Measurements from ENCODE around the gene SPOCK2. TPM values are rescaled to one million over a fixed set of nuclear protein-coding genes. Genes with fewer than 3 reads are reported as not detected.

The SPOCK2 gene
- total RNA-seq, 1 donor from 2014 or later, result 3.2 TPM

DNA sequence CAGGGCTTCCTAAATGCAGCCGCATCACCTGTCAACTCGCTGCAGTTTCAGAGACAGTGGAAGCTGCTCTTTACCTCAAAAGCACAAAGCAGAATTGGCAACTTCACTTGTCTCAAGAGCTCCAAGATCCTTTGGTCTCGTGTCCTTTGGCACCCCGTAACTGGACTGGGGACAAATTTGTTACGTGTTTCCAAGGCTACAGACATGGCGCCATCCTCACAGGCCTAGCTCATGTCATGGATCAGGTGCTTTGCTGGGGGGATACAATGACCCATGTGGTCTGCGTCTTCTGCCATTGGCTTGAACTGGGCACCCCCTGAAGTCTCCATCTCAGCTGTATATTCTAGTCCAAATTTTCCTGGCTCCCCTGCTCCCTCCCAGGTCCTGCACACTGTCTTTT lies 75.6 kb downstream of the SPOCK2 start:
- Mint-ChIP-seq H3K9me3 (no peaks in the 10 kb centered on the region), H3K4me1 (peaks cover 54% of the 10 kb centered on the region), H3K36me3 (peaks cover 9% of the 10 kb centered on the region), H3K27ac (peak overlapping the region; percentile 62), H3K27me3 (ENCODE audit: insufficient read depth, low read depth) (peaks cover 3% of the 10 kb centered on the region), H3K4me3 (peak overlapping the region; percentile 11)
- no peak overlapping the region for H2AFZ ChIP-seq (replicated peaks)
- no peak for DNase-seq (ENCODE audit: low spot score)
- H3K36me3 ChIP-seq, result no peaks in the 10 kb centered on the region
- no peaks in the 10 kb centered on the region for H3K9me3 ChIP-seq (ENCODE audit: low read depth)
- no peaks in the 10 kb centered on the region for H3K27me3 ChIP-seq
- no peaks in the 10 kb centered on the region for H3K79me2 ChIP-seq (ENCODE audit: low read depth)
- H3K4me1 ChIP-seq, result peaks cover 27% of the 10 kb centered on the region
- no peak overlapping the region for H3K27ac ChIP-seq
- no peaks in the 10 kb centered on the region for H3F3A ChIP-seq (ENCODE audit: low read depth)
- H3K4me3 ChIP-seq, result no peak overlapping the region
- no peak overlapping the region for H3K9ac ChIP-seq
- H3K4me2 ChIP-seq, result no peak overlapping the region
- no peaks in the 10 kb centered on the region for H4K20me1 ChIP-seq (ENCODE audit: low read depth)
- no peak for TF ChIP-seq EZH2 (IDR thresholded peaks at IDR 0.05)
- no peak for TF ChIP-seq EZH2phosphoT487 (IDR thresholded peaks at IDR 0.05)
- TF ChIP-seq, protein P1, sequence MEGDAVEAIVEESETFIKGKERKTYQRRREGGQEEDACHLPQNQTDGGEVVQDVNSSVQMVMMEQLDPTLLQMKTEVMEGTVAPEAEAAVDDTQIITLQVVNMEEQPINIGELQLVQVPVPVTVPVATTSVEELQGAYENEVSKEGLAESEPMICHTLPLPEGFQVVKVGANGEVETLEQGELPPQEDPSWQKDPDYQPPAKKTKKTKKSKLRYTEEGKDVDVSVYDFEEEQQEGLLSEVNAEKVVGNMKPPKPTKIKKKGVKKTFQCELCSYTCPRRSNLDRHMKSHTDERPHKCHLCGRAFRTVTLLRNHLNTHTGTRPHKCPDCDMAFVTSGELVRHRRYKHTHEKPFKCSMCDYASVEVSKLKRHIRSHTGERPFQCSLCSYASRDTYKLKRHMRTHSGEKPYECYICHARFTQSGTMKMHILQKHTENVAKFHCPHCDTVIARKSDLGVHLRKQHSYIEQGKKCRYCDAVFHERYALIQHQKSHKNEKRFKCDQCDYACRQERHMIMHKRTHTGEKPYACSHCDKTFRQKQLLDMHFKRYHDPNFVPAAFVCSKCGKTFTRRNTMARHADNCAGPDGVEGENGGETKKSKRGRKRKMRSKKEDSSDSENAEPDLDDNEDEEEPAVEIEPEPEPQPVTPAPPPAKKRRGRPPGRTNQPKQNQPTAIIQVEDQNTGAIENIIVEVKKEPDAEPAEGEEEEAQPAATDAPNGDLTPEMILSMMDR (IDR thresholded peaks at IDR 0.05), result no peak

GRCh38 chr10:72011976-72012512 lies 76.3 kb downstream of the SPOCK2 start:
- no peaks in the 10 kb centered on the region for H3K79me2 ChIP-seq (ENCODE audit: low read depth)
- H3K27ac ChIP-seq, result no peak overlapping the region
- no peaks in the 10 kb centered on the region for H3F3A ChIP-seq (ENCODE audit: low read depth)
- no peak overlapping the region for H3K9ac ChIP-seq
- H3K4me1 ChIP-seq, result peaks cover 23% of the 10 kb centered on the region
- Mint-ChIP-seq H3K4me3 (no peak overlapping the region), H3K27ac (peak overlapping the region; percentile 62), H3K36me3 (peaks cover 9% of the 10 kb centered on the region), H3K9me3 (no peaks in the 10 kb centered on the region), H3K27me3 (ENCODE audit: insufficient read depth, low read depth) (peaks cover 3% of the 10 kb centered on the region), H3K4me1 (peaks cover 50% of the 10 kb centered on the region)
- H3K27me3 ChIP-seq, result no peaks in the 10 kb centered on the region
- H3K9me3 ChIP-seq (ENCODE audit: low read depth), result no peaks in the 10 kb centered on the region
- TF ChIP-seq EZH2phosphoT487 (IDR thresholded peaks at IDR 0.05), result no peak
- TF ChIP-seq EZH2 (IDR thresholded peaks at IDR 0.05), result no peak
- TF ChIP-seq, protein P1 (IDR thresholded peaks at IDR 0.05), result no peak
- no peaks in the 10 kb centered on the region for H3K36me3 ChIP-seq
- H3K4me2 ChIP-seq, result no peak overlapping the region
- H2AFZ ChIP-seq (replicated peaks), result no peak overlapping the region
- no peaks in the 10 kb centered on the region for H4K20me1 ChIP-seq (ENCODE audit: low read depth)
- DNase-seq (ENCODE audit: low spot score), result no peak
- H3K4me3 ChIP-seq, result no peak overlapping the region

- no peaks in the 10 kb centered on the region for H4K20me1 ChIP-seq (ENCODE audit: low read depth)
- no peak overlapping the region for H3K27ac ChIP-seq
- Mint-ChIP-seq H3K9me3 (no peaks in the 10 kb centered on the region), H3K27me3 (ENCODE audit: insufficient read depth, low read depth) (peaks cover 3% of the 10 kb centered on the region), H3K27ac (no peak overlapping the region), H3K4me3 (no peak overlapping the region), H3K4me1 (peaks cover 50% of the 10 kb centered on the region), H3K36me3 (peaks cover 14% of the 10 kb centered on the region)
- H3K4me2 ChIP-seq, result no peak overlapping the region
- H2AFZ ChIP-seq (replicated peaks), result no peak overlapping the region
- no peaks in the 10 kb centered on the region for H3K79me2 ChIP-seq (ENCODE audit: low read depth)
- H3F3A ChIP-seq (ENCODE audit: low read depth), result no peaks in the 10 kb centered on the region
- no peaks in the 10 kb centered on the region for H3K36me3 ChIP-seq
- H3K4me1 ChIP-seq, result peaks cover 22% of the 10 kb centered on the region
- no peak overlapping the region for H3K4me3 ChIP-seq
- no peaks in the 10 kb centered on the region for H3K27me3 ChIP-seq
- no peak overlapping the region for H3K9ac ChIP-seq
- DNase-seq (ENCODE audit: low spot score), result no peak
- H3K9me3 ChIP-seq (ENCODE audit: low read depth), result no peaks in the 10 kb centered on the region
- no peak for TF ChIP-seq EZH2 (IDR thresholded peaks at IDR 0.05)
Observed at GRCh38 chr10:72011468-72011867, 76.9 kb downstream of the SPOCK2 start.

GRCh38 chr10:72011016-72011415 lies 77.3 kb downstream of the SPOCK2 start:
- no peaks in the 10 kb centered on the region for H3K9me3 Mint-ChIP-seq
- Histone ChIP-seq H4K20me1 (ENCODE audit: low read depth) (no peaks in the 10 kb centered on the region), H3K27ac (no peak overlapping the region), H3K79me2 (ENCODE audit: low read depth) (no peaks in the 10 kb centered on the region), H3K4me2 (no peak overlapping the region), H3K4me3 (no peak overlapping the region), H3K27me3 (no peaks in the 10 kb centered on the region), H2AFZ (replicated peaks) (no peak overlapping the region), H3F3A (ENCODE audit: low read depth) (no peaks in the 10 kb centered on the region), H3K9me3 (ENCODE audit: low read depth) (no peaks in the 10 kb centered on the region), H3K9ac (no peak overlapping the region), H3K36me3 (no peaks in the 10 kb centered on the region), H3K4me1 (peaks cover 22% of the 10 kb centered on the region)
- no peak for TF ChIP-seq EZH2 (IDR thresholded peaks at IDR 0.05)
- no peak for TF ChIP-seq EZH2phosphoT487 (IDR thresholded peaks at IDR 0.05)
- TF ChIP-seq, protein P1 (IDR thresholded peaks at IDR 0.05), result no peak
- no peak for DNase-seq (ENCODE audit: low spot score)
- H3K4me1 Mint-ChIP-seq, result peaks cover 50% of the 10 kb centered on the region
- H3K27ac Mint-ChIP-seq, result peak overlapping the region; percentile 8
- H3K4me3 Mint-ChIP-seq, result no peak overlapping the region
- H3K27me3 Mint-ChIP-seq (ENCODE audit: insufficient read depth, low read depth), result peaks cover 3% of the 10 kb centered on the region
- H3K36me3 Mint-ChIP-seq, result peaks cover 14% of the 10 kb centered on the region

All from neural progenitor cell (in vitro differentiated cells).